HepG2 (cell line): ENCODE measurements around the gene RASD1. TPM values are rescaled to one million over a fixed set of nuclear protein-coding genes. Genes with fewer than 3 reads are reported as not detected.

Experiments
- EHMT2 ChIP-seq: fragments of 200-600 bp; sonication (generic); IDR thresholded peaks from 2 replicates; pipeline ENCODE4 v1.7.0; 2017; ENCODE audit warnings: antibody characterized with exemption, low read depth, low read length, borderline replicate concordance
- ETV5 ChIP-seq: IDR thresholded peaks from 2 replicates; pipeline ENCODE4 v1.6.1; 2018; ENCODE audit warnings: missing biosample characterization, missing genetic modification reagents, inconsistent platforms, borderline replicate concordance
- GABPA ChIP-seq, 2 experiments: IDR thresholded peaks; 2 replicates each; pipeline ENCODE4 v1.6.1; 2011 to 2016; ENCODE audit warnings: low read depth in 2 of 2, low read length in 1 of 2, missing biosample characterization in 1 of 2, missing genetic modification characterization in 1 of 2
- GATA4 ChIP-seq: sonication (generic); IDR thresholded peaks from 2 replicates; pipeline ENCODE4 v1.6.1; 2016; ENCODE audit warnings: antibody characterized with exemption, low read depth, borderline replicate concordance
- GPBP1L1 ChIP-seq: sonication (generic); formaldehyde crosslinking; IDR thresholded peaks from 2 replicates; pipeline ENCODE4 v1.5.0; 2020; ENCODE audit warnings: mild to moderate bottlenecking, missing genetic modification reagents
- MAFK ChIP-seq, 2 experiments: IDR thresholded peaks in 1 of 2; conservative IDR thresholded peaks in 1 of 2; 2 replicates each; pipeline ENCODE4 v1.6.1; 2011; ENCODE audit warnings: improper control_type of control experiment in 2 of 2, low read length in 2 of 2
- MLX ChIP-seq: IDR thresholded peaks from 2 replicates; pipeline ENCODE4 v1.6.1; 2016
- MTF2 ChIP-seq: sonication (generic); formaldehyde crosslinking; IDR thresholded peaks from 2 replicates; pipeline ENCODE4 v1.5.0; 2020; ENCODE audit warnings: missing genetic modification reagents, borderline replicate concordance
- NBN ChIP-seq: fragments of 450-650 bp; conservative IDR thresholded peaks from 2 replicates; pipeline ENCODE4 v1.6.1; 2017
- NCOA1 ChIP-seq: sonication (generic); formaldehyde crosslinking; IDR thresholded peaks from 2 replicates; pipeline ENCODE4 v1.9.0; 2021; ENCODE audit warnings: missing genetic modification reagents
- NFE2L2 ChIP-seq: fragments of 150-350 bp; IDR thresholded peaks from 2 replicates; pipeline ENCODE4 v1.6.1; 2014; ENCODE audit warnings: low read length
- SRSF9 ChIP-seq: fragments of 200-400 bp; formaldehyde crosslinking; IDR thresholded peaks from 2 replicates; pipeline ENCODE4 v1.6.1; 2018; ENCODE audit warnings: borderline replicate concordance, mild to moderate bottlenecking, low read depth, low read length; ENCODE audit not compliant: insufficient read depth, poor library complexity, severe bottlenecking
- SUZ12 ChIP-seq: fragments of 150-350 bp; IDR thresholded peaks from 2 replicates; pipeline ENCODE4 v1.6.1; 2014; ENCODE audit warnings: low read depth, low read length
- THAP9 ChIP-seq: sonication (generic); formaldehyde crosslinking; IDR thresholded peaks from 2 replicates; pipeline ENCODE4; 2020; ENCODE audit warnings: missing genetic modification reagents, mild to moderate bottlenecking, borderline replicate concordance
- ZBTB7A ChIP-seq: sonication (generic); formaldehyde crosslinking; IDR thresholded peaks from 2 replicates; pipeline ENCODE4 v1.8.0; 2022; ENCODE audit warnings: mild to moderate bottlenecking, missing genetic modification reagents
- ZFP62 ChIP-seq: sonication (generic); formaldehyde crosslinking; IDR thresholded peaks from 2 replicates; pipeline ENCODE4 v1.4.0; 2020; ENCODE audit warnings: missing genetic modification reagents
- ZNF101 ChIP-seq: sonication (generic); formaldehyde crosslinking; IDR thresholded peaks from 2 replicates; pipeline ENCODE4 v1.4.0; 2020; ENCODE audit warnings: mild to moderate bottlenecking, low read depth, missing genetic modification reagents, borderline replicate concordance
- ZNF12 ChIP-seq: sonication (generic); formaldehyde crosslinking; IDR thresholded peaks from 2 replicates; pipeline ENCODE4 v1.5.0; 2020; ENCODE audit warnings: missing genetic modification reagents
- ZNF740 ChIP-seq: sonication (generic); formaldehyde crosslinking; IDR thresholded peaks from 2 replicates; pipeline ENCODE4 v1.4.0; 2020; ENCODE audit warnings: missing genetic modification reagents
- ZNF891 ChIP-seq: sonication (generic); formaldehyde crosslinking; IDR thresholded peaks from 2 replicates; pipeline ENCODE4 v1.5.0; 2020; ENCODE audit warnings: mild to moderate bottlenecking, missing genetic modification reagents
- ZSCAN20 ChIP-seq: sonication (generic); formaldehyde crosslinking; IDR thresholded peaks from 2 replicates; pipeline ENCODE4 v1.4.0; 2020; ENCODE audit warnings: missing genetic modification reagents, mild to moderate bottlenecking, borderline replicate concordance
- ZSCAN25 ChIP-seq: sonication (generic); formaldehyde crosslinking; IDR thresholded peaks from 2 replicates; pipeline ENCODE4 v1.8.0; 2022; ENCODE audit warnings: mild to moderate bottlenecking, missing genetic modification reagents
- ZUFSP ChIP-seq: sonication (generic); formaldehyde crosslinking; IDR thresholded peaks from 2 replicates; pipeline ENCODE4 v1.9.0; 2021; ENCODE audit warnings: missing genetic modification reagents, mild to moderate bottlenecking, borderline replicate concordance
- polyA plus RNA-seq, 8 experiments: library from polyadenylated mRNA; depleted of rRNA in 3 of 8; stranded (reverse) in 7 of 8; unstranded in 1 of 8; fragments of >200 nt; fragmentation: Illumina TruSeq in 4 of 8; extraction: Trizol in 4 of 8; gene quantifications; 2 replicates each; pipeline versions ENCODE4 v1.2.1 to v1.2.3, GENCODE V29; 2011 to 2016; ENCODE audit warnings: low read depth in 4 of 8, missing spikeins in 1 of 8, mixed read lengths in 1 of 8; ENCODE audit not compliant: insufficient read depth in 1 of 8
- total RNA-seq, 5 experiments: library from RNA; depleted of rRNA; stranded (reverse); fragments of >200 nt; fragmentation: Illumina TruSeq; extraction: Trizol; gene quantifications; 2 replicates each; pipeline ENCODE4 v1.2.3, GENCODE V29; 2016; ENCODE audit warnings: low read depth in 1 of 5

RASD1 gene
- total and polyA plus RNA-seq, 2 of the 13 experiments (the other 11 are each of a cell fraction or from before 2014, with no cell fraction given) = 1.6 to 4.2 TPM

- no peak for TF ChIP-seq SRSF9
- TF ChIP-seq ZFP62 (CRISPR knock-in tag) = no peak
- TF ChIP-seq ZNF101 (CRISPR knock-in tag) = no peak
- no peak for TF ChIP-seq EHMT2
- TF ChIP-seq ZNF740 (CRISPR knock-in tag) = peak; percentile 93
- peak; percentile 73; the same call in 1 of the 2 replicates for TF ChIP-seq ZSCAN25 (CRISPR knock-in tag)
- TF ChIP-seq THAP9 = peak; percentile 71; the same call in 1 of the 2 replicates
- TF ChIP-seq ZNF891 (CRISPR knock-in tag) = peak; percentile 40; the same call in 1 of the 2 replicates
- no peak for TF ChIP-seq NBN
- TF ChIP-seq SUZ12 = no peak
- TF ChIP-seq GATA4 = peak; percentile 63; the same call in 1 of the 2 replicates
- TF ChIP-seq ZNF12 (CRISPR knock-in tag) = no peak
- no peak for TF ChIP-seq MTF2 (CRISPR knock-in tag)
- no peak for TF ChIP-seq NCOA1 (CRISPR knock-in tag)
- no peak for TF ChIP-seq ZSCAN20 (CRISPR knock-in tag)
- no peak for TF ChIP-seq MAFK (conservative IDR thresholded peaks at IDR 0.05 in 1 of 2, IDR thresholded peaks at IDR 0.05 in 1 of 2; ENCODE audit: low read length in 2 of 2)
- TF ChIP-seq GPBP1L1 (CRISPR knock-in tag) = no peak
- TF ChIP-seq GABPA (IDR thresholded peaks at IDR 0.05; ENCODE audit: low read depth, low read length) = no peak
- peak; percentile 50 for TF ChIP-seq GABPA (CRISPR knock-in tag; IDR thresholded peaks at IDR 0.05; ENCODE audit: low read depth)
- TF ChIP-seq MLX = peak; percentile 52; the same call in 1 of the 2 replicates
- peak; percentile 96 for TF ChIP-seq ETV5 (CRISPR knock-in tag)
- no peak for TF ChIP-seq ZUFSP
- no peak for TF ChIP-seq ZBTB7A (CRISPR knock-in tag)
- no peak for TF ChIP-seq NFE2L2
Observed at GRCh38 chr17:17462048-17462824, 34.0 kb downstream of the RASD1 start (continued).
